ENCODE measurements around the gene SLC44A1. TPM values are rescaled to one million over a fixed set of nuclear protein-coding genes. Genes with fewer than 3 reads are reported as not detected.

The SLC44A1 gene
- polyA plus RNA-seq, 3 donors: 45.3 to 51.0 (median 46.1) TPM

DNA sequence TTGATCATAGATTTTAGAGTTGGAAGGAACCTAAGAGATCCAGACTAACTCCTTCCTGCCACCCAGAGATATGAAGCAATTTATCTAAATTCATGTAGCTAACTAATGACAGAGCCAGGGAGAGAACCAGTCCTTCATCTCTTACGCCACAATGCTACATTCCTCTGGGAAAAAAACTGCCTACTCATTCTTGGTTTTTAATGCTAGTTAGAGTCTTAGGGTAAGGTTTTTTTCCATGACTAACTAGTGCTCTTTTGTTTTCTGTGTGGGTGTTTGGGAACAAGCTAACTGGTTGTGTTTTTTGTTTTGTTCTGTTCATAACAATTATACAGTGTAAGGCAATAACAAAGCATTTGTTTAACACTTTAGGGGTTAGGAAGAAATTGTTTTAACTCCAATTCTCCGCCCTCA lies 52.4 kb downstream of the SLC44A1 start:
- DNase-seq: no peak

DNA sequence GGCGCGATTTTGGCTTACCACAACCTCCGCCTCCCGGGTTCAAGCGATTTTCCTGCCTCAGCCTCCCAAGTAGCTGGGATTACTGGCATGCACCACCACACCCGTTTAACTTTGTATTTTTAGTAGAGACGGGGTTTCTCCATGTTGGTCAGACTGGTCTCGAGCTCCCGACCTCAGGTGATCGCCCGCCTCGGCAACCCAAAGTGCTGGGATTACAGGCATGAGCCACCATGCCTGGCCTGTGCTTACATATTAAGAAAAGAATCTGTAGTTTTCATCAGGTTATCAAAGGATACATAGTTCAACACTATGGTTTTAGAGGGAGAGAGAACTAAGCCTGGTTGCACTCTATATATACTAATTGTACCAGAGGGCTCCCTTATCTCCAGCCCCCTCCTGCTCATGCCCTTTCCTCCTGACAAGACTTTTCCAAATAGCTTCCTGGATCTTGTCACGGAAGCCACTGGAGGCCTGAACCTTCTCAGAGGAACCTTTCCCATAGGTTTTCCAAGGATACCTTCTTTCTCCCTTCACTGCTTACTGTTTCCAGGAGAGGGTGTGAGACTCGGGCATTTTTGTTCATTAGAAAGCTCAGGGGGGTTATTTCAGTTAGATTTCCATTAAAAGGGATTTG lies 53.1 kb downstream of the SLC44A1 start:
- no peak for DNase-seq

DNA sequence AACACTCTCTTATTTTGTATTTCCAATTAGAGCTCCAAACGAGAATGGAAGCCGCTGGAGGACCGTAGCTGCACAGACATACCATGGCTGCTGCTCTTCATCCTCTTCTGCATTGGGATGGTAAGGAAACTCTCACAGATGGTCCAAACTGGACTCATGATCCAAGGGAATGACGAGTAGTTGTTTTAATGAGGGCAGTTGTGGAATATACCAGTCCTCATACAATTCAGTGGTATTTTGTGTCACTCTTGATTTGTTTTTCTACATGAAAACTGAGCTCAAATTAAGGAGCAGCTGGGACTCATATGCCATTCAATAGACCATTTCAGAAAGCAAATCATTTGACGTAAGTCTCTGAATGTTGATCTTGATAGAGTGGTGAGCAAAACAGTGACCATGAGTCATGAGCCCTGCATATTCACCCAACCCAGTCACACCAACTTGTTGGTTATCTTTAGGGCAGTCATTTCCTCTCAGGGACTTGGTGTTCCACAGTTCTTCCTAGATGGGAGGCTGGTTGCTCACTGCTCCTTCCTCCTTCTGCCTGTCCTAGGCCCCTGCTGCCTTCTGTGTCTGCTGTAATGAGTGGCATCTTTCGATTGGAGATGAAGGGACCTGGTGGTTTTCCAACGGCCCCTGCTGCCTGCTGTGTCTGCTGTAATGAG lies 54.9 kb downstream of the SLC44A1 start:
- DNase-seq: no peak

DNA sequence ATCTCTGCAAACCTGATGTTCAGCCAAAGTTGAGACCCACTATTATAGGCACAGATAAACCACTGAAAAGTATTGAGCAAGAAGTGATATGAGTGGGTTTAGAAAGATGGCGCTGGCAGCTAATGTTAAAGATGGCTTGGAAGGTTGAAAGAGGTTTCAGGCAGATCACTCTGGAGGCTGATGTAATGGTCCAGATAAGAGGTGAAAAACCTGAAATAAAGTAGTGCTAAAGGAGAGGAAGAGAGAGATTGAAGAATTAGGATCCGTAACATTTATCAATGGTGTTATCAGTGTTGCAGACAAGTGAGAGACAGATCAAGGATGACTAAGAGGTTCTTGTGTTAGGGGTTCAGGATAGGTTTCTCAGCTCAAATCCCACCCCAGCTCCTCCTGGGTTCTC lies 58.3 kb downstream of the SLC44A1 start:
- no peak for DNase-seq

DNA sequence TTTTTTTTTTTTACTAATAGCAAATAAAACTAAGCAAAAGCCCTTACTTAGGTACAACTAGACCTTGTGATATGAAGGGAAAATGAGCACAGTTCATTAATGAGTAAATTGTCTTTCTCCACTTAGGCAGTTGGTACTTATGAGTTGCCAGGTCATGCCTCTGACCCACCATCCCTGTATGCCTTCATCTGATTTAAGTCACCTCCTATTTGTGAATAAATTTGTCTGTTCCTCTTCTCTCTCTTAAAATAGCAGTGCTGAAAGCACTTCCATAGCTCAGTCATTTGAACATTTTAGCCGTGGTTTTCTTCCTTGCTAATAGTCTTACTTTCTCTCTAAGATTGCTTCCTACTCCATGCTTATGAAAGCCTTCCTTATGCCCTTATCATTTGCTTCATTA lies 61.4 kb downstream of the SLC44A1 start:
- DNase-seq: no peak

DNA sequence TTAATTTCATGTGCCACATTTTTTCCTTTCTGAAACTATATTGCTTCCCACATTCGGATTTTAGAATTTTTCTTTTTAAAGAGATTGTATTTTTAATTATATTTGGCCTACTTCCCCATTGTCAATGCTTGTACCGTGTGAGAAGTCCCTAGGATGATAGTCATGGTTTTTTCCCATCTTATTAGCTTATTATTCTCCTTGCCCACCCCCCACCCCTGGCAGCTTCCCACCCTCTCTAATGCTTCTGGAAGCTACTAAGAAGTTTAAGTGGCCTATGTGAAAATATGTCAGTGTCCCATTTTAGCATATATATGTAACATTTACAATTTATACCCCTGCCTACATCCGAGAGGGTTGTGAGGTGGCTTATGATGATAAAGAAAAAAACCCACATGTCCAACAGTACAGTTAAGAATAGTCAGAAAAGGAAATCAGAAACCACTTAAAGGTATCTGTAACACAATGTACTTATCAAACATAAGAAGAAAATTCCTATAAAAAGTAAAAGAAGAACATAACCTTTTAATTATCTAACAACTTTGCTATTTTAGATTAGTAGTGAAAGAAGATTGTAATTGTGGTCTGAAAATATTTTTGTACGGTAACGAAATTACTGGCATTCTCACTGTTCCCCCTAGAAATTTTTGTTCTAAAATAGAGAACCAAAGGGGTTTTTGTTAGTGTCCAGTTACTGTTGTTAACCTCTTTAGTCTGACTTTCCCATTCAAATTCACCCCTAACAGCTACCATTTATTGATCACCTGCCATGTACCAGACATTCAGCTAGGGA lies 62.1 kb downstream of the SLC44A1 start:
- DNase-seq: no peak

DNA sequence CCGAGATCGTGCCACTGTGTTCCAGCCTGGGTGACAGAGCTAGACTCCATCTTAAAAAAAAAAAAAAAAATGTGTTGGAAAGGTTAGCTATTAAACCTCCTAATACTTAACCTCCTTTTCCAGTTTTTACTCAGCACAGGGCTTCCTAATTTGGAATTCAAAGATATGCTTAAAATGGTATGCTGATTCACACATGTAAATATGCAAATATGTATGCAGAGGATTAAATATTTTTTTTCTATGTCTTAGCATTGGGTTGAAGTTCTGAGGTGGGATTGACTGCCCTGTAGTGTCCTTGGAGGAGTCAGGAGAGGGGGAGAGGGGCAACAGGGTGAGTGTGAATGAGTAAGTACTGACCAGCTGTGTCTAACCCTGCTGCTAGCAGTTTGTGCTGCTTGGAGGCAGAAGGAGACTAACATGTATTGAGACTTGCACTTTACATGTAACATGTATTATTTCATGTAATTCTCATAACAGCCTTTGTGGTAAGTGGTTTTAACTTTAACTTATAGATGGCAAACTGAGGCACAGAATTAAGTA lies 63.2 kb downstream of the SLC44A1 start:
- no peak for DNase-seq

DNA sequence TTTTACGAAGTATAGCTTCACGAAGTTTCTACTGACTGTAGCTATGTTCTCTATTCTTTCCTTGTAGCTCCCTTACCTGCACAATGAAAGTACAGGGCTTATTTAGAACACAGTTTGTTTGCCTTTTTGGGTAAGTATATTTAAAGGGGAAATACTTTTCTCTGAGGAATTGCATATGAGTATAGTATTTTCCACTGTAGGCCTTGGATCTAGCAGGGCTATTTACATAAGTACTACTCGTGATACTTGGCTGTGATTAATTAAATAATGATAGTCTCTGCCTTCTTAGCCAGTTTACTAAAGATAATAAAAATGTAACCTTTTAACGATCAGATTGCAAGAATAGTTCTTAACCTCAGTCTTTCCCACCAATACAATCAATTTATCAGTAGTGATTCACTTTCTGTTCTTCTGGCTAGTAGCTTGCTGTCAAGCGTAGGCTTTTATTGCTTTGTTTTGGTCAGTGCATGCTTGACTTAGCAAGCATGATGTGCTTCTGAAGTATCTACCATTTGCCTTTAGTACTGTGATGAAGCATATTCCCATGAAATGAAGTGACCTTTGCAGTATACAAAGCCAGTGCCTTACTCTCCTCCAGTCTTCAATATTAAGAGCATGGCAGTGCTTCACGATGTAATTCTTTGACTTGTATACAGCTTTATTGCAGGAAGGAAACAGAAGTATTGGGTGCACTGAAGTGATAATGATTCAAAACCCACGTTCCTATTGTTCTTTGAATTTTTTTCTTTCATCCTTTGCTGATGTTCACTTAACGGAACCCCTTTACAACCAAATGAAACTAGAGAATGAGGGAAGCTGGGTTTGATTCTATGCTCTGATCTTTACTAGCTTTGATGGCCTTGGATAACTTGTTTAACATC lies 64.2 kb downstream of the SLC44A1 start:
- no peak for DNase-seq

DNA sequence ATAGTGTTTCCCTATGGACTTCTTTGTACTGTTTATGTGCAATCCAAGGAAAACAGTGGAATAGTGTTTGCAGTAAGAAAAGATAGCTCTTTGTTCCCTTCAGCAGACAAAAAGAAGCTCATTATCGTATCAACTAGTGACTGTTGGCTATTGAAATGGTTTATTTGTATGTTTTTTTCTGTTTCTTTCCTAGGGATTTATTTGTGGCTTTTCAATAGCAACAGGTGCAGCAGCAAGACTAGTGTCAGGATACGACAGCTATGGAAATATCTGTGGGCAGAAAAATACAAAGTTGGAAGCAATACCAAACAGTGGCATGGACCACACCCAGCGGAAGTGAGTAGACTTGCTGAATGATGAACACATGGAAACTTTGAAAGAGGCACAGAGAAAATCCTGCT lies 65.1 kb downstream of the SLC44A1 start:
- DNase-seq: no peak

DNA sequence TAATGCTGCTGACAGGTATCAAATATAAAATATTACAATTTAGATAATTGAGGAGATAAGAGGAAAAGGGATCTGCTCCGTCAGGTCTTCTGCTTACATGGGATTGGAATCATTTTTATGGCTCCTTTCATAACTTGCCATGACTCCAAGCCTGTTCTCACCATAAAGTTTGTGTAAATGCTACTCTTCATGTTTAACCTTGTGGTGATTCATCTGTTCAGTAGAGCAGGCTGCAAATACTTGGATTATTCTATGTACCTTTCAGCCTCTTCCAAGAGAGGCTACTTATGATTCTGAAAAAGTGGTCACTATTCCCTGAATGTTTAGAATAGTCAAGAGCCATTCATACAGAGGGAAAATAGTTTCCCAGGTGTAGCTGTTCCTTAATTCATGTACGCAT lies 66.9 kb downstream of the SLC44A1 start:
- DNase-seq: no peak

DNA sequence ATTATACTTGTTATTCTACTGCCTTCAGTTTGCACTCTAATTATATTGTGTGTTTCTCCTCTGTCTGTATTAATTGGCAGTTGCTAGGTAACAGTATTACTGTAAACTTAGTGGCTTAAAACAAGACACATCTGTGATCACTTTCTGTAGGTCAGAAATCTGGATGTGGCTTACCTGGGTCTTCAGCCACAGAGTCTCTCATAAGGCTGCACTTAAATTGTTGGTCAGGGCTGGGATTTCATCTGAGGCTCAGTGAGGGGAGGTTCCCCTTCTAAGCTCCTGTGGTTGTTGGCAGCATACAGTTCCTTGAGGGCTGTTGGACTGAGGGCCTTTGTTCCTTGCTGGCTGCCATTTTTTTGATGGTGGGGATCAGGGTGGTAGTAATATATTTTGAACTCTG lies 68.8 kb downstream of the SLC44A1 start:
- no peak for DNase-seq

DNA sequence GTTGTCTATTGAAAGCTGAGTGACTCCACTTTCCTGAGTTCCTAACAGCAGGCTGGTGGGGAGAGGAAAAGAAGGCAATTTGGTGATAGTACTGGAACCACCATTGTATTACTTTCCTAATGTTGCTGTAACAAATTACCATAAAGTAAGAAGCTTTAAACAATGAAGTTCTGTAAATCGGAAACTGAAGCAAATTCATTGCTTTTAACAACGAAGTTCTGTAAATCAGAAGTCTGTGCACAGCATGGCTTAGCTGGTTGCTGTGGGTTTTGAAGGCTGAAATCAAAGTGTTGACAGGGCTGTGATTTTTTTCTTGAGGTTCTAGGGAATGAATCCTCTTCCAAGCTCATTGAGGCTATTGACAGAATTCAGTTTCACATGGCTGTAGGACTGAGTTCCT lies 72.3 kb downstream of the SLC44A1 start:
- DNase-seq: no peak

DNA sequence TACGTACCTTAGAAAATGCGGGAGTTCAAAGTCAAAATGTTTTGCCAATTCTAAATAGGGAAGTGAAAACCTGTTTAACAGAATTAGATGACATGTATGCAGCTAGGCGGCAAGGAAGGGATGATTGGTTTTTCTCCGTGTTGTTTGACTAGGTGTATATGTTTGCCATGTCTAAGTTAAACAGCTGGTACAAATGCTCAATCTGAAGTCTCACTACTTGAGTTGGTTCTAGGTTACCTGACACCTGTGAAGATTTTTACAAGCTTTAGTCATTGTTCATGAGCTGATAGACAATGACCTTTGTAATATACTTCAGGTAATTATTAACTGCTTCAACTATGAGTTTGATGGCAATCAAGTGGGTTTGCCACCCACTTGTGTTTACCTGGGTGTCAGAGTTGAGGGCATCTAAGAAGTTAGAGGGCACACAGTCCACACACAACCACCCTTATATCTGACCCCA lies 74.3 kb downstream of the SLC44A1 start:
- DNase-seq: no peak

DNA sequence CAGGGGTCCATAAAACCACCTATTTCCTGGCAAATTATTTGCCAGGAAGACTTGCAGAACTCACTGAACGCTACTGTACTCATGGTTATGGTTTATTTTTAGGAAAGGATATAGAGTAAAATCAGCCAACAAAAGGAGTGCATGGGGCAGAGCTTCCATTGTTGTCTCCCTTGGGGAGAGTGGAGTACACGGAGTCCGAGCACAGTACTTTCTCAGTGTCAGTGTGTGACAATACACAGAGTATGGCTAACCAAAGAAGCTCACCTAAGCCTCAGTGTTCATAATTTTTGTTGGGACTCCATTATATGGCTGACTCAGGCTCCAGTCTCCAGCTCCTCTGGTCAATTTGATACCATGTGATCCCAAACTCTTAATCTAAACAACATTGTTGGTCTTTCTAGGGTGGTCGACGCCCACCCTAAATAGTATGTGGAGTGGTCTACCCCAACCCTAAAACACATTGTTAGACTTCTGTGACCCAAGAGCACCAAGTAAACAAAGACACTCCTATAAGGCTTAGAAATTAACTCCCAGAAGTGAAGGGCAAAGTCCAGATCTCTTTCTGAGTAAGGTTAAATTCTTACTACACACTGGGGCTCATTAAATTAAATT lies 74.9 kb downstream of the SLC44A1 start:
- no peak for DNase-seq

DNA sequence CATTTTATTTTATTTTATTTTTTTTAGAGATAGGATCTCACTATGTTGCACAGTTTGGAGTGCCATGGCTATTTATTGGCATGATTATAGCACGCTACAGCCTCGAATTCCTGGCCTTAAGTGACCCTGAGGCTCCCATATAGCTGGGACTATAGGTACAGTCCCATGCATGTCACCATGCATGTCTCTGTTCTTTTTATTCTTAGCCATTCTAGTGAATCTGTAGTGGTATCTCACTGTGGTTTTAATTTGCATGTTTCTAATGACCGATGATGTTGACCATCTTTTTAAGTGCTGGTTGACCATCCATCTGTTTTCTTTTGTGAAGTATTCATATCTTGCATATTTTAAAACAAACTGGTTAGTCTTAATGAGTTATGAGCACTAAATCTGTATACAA lies 76.1 kb downstream of the SLC44A1 start:
- DNase-seq: no peak

DNA sequence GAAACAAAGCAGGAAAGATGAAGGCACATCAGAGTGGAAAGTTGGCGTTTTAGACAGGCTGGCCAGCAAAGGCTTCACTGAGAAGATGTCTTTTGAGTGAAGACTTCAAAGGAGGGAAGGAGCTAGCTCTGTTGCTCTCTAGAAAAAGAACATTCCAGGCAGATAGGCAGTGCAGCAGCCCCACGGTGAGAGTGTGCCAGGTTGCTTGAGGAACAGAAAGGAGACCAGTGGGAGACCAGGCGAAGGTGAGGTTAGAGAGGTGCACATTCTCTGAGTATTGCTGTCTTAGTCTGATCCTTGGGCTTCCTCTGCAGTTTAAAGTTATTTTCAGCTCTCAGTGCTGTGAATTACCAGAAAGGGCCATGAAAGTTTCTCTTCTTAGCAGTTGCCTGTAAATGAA lies 83.8 kb downstream of the SLC44A1 start:
- no peak for DNase-seq

DNA sequence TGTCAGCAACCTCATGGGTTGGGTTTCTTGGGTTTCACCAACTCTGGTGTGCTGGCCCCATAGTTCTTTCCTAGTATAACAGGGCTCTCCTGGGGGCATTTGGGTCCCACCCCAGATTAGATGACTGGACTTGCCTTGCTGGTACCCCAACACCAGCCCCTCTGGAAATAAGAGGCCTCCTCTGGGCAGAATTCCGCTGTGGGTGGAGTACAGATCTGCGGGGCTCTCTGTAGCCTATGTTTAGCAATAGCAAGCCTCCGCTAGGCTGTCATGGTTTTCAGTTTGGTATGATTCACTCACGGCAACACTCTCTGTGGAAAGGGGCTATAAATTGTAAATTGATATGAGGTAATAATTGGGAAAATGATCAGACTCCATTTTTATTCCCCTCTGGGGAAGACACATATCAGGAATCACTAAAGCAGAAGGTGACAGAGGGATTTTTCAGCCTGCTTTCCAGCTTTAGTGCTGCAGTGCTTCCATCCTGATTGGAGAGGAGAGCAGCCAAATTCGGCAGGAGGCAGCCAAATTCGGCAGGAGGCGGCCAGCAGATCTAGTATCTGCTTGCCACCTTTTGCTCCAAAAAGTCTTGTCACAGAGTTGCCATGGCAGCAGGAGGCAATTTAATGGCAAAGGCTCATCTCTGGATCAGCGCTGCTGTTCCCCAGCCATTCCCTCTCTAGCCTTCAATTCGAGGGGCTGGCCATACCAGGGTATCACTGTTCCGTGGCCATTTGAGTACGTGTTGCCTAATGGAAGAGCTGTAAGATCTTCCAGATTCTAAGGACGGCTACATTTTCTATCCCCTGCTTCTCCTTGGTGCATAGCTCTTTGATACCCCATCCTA lies 84.6 kb downstream of the SLC44A1 start:
- DNase-seq: no peak

DNA sequence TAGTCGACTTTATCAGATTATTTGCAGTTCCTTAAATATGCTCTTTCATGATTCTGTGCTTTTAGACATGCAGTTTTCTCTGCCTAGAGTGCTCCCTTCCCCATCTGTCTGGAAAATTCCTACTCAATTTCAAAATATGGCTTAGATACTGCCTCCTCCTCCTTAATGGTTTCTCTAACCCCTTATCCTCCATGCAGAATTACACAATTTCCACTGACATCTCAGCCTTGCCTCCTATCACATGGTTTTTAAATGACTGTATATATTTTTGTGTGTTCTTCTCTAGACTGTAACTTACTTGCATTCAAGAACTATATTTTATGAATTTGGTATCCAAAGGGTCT lies 85.2 kb downstream of the SLC44A1 start:
- DNase-seq: no peak

DNA sequence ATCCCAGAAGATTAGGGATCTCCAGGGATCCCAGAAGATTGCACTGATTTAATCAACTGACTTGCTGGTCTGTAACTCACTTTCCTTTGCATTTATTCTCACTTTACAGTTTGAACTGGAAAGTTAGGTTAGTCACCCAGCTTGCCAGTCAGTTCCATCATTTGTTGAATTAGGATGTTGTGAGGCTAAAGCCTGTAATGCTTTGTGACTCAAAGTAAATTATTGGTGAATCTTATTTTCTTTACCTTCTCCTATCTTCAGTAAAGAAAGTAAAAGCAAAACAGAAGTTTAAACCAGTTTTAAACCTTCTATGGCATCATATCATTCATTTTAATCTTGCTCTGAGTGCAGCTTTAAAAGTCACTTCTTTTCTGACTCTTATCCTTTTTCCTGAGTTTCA lies 85.8 kb downstream of the SLC44A1 start:
- no peak for DNase-seq

DNA sequence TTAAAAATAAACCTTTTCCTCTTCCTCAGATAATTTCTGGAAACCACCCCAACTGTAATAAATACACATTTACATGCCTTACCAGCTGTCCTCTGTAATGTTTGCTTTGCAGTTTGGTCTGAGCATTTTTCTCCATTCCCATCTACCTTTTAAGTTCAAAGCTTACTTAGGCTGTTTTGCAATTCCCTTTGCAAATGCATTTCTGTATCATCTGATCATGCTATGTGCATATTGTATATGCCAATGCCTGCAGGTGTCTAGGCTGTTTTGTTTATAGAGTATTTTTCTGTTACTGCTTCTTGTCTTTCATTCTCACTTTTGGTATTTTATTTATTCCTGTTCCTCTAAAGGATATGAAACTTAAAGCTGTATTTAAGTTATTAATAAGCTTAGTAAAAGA lies 86.3 kb downstream of the SLC44A1 start:
- DNase-seq: no peak

DNA sequence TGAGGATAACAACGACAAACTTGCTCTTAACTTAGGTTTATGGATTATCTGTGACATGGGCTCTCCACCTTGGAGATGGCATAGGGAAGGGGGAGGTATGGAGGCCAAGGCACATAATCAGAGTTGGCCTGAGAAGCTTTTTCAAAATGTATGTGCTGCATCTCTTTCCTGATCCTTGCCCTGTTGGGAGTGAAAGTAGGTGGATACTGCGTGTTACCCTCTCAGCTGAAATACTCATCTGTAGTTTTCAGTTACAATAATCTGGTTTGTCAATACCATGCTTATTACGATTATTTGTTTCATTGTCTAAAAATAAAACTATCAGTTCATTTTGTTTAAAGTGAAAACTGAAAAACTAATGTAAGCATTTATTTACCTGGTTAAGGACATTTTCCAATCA lies 86.7 kb downstream of the SLC44A1 start:
- DNase-seq: no peak

Data from renal pelvis (tissue), 4 donors.